ENCODE results near the gene GSTP1. TPM values are rescaled to one million over a fixed set of nuclear protein-coding genes. Genes with fewer than 3 reads are reported as not detected.

Gene GSTP1
- total and polyA plus RNA-seq, 4 donors: 371 to 782 (median 495) TPM

GRCh38 chr11:67627812-67628624 is 44.4 kb downstream of the GSTP1 start:
- no peak overlapping the region for H3K27ac ChIP-seq (ENCODE audit: low read depth in 1 of 2, low read length in 2 of 2)
- intact Hi-C loops (cut with DNase I): no loop called here
- no peak overlapping the region for H3K4me3 ChIP-seq (ENCODE audit: low read length in 2 of 2)
- DNase-seq (peak in 1 of 2 donors; percentile 70), ATAC-seq (ENCODE audit: low FRiP score) (no peak)
- 91 to 92% methylated on average over 15 of the region's 15 CpGs for WGBS, 2 donors
- no peaks in the 10 kb centered on the region for H3K4me1 ChIP-seq (ENCODE audit: control insufficient read depth in 1 of 2, insufficient read depth in 2 of 2, low read length in 2 of 2)
- H3K9me3 ChIP-seq (ENCODE audit: control insufficient read depth, low read length): no peaks in the 10 kb centered on the region
- no peaks in the 10 kb centered on the region for H3K36me3 ChIP-seq (ENCODE audit: control insufficient read depth in 1 of 2, insufficient read depth in 2 of 2, low read length in 1 of 2)
- H3K27me3 ChIP-seq (ENCODE audit: control insufficient read depth in 1 of 2, insufficient read depth in 2 of 2, low read length in 1 of 2): no peaks in the 10 kb centered on the region

- WGBS, 2 donors: 44 to 51% methylated on average over 22 to 25 of the region's 25 CpGs
- DNase-seq: peak in 1 of 2 donors; percentile 74
- no peak for ATAC-seq (ENCODE audit: low FRiP score)
- Histone ChIP-seq H3K27ac (ENCODE audit: low read depth in 1 of 2, low read length in 2 of 2) (no peak overlapping the region), H3K4me1 (ENCODE audit: control insufficient read depth in 1 of 2, insufficient read depth in 2 of 2, low read length in 2 of 2) (no peaks in the 10 kb centered on the region), H3K9me3 (ENCODE audit: control insufficient read depth, low read length) (no peaks in the 10 kb centered on the region), H3K4me3 (ENCODE audit: low read length in 2 of 2) (no peak overlapping the region), H3K36me3 (ENCODE audit: control insufficient read depth in 1 of 2, insufficient read depth in 2 of 2, low read length in 1 of 2) (no peaks in the 10 kb centered on the region), H3K27me3 (ENCODE audit: control insufficient read depth in 1 of 2, insufficient read depth in 2 of 2, low read length in 1 of 2) (no peaks in the 10 kb centered on the region)
- intact Hi-C loops (cut with DNase I): loop anchor here in 1 of 2 donors (1.0 kb wide), 1 partner anchor 29 kb away; no protein-coding TSS in a partner anchor
Measured at GRCh38 chr11:67628710-67629385, 45.2 kb downstream of the GSTP1 start.

- Histone ChIP-seq H3K4me3 (ENCODE audit: low read length in 2 of 2) (peak within 1 kb of the TSS; percentile 51 to 58), H3K4me1 (ENCODE audit: control insufficient read depth in 1 of 2, insufficient read depth in 2 of 2, low read length in 2 of 2) (no peaks in the 10 kb centered on the region), H3K9me3 (ENCODE audit: control insufficient read depth, low read length) (no peaks in the 10 kb centered on the region), H3K36me3 (ENCODE audit: control insufficient read depth in 1 of 2, insufficient read depth in 2 of 2, low read length in 1 of 2) (no peaks in the 10 kb centered on the region), H3K27me3 (ENCODE audit: control insufficient read depth in 1 of 2, insufficient read depth in 2 of 2, low read length in 1 of 2) (no peaks in the 10 kb centered on the region), H3K27ac (ENCODE audit: low read depth in 1 of 2, low read length in 2 of 2) (peak within 1 kb of the TSS in 1 of 2 donors; percentile 78)
- peak; percentile 89 to 96 for DNase-seq
- intact Hi-C loops (cut with DNase I): loop anchor here (1.0 to 2.0 kb wide), 2 partner anchors 29 kb away; no protein-coding TSS in a partner anchor
- ATAC-seq (ENCODE audit: low FRiP score): peak; percentile 82
- 0 to 1% methylated on average over 70 to 102 of the region's 102 CpGs for WGBS, 2 donors
Measured at GRCh38 chr11:67629386-67630227, 46.0 kb downstream of the GSTP1 start, which contains the start of gene NUDT8. Gene NUDT8, minus strand, starts transcription at chr11:67629937. Its CDS starts 26 bp downstream, at chr11:67629911.

GRCh38 chr11:67630228-67630942 is 46.8 kb downstream of the GSTP1 start:
- Histone ChIP-seq H3K4me3 (ENCODE audit: low read length in 2 of 2) (peak overlapping the region; percentile 29 to 51), H3K9me3 (ENCODE audit: control insufficient read depth, low read length) (no peaks in the 10 kb centered on the region), H3K27ac (ENCODE audit: low read depth in 1 of 2, low read length in 2 of 2) (peak overlapping the region in 1 of 2 donors; percentile 35), H3K4me1 (ENCODE audit: control insufficient read depth in 1 of 2, insufficient read depth in 2 of 2, low read length in 2 of 2) (no peaks in the 10 kb centered on the region), H3K27me3 (ENCODE audit: control insufficient read depth in 1 of 2, insufficient read depth in 2 of 2, low read length in 1 of 2) (no peaks in the 10 kb centered on the region), H3K36me3 (ENCODE audit: control insufficient read depth in 1 of 2, insufficient read depth in 2 of 2, low read length in 1 of 2) (no peaks in the 10 kb centered on the region)
- ATAC-seq (ENCODE audit: low FRiP score) (peak; percentile 95), DNase-seq (peak; percentile 99 to 100)
- WGBS, 2 donors: 0 to 1% methylated on average over 53 to 70 of the region's 70 CpGs
- intact Hi-C loops (cut with DNase I): loop anchor here in 1 of 2 donors (2.0 kb wide), 1 partner anchor 28 kb away; no protein-coding TSS in a partner anchor

GRCh38 chr11:67630943-67631331 is 47.3 kb downstream of the GSTP1 start:
- ATAC-seq (ENCODE audit: low FRiP score) (no peak), DNase-seq (peak in 1 of 2 donors; percentile 77)
- intact Hi-C loops (cut with DNase I): loop anchor here in 1 of 2 donors (2.0 kb wide), 1 partner anchor 28 kb away; no protein-coding TSS in a partner anchor
- Histone ChIP-seq H3K27me3 (ENCODE audit: control insufficient read depth in 1 of 2, insufficient read depth in 2 of 2, low read length in 1 of 2) (no peaks in the 10 kb centered on the region), H3K4me1 (ENCODE audit: control insufficient read depth in 1 of 2, insufficient read depth in 2 of 2, low read length in 2 of 2) (no peaks in the 10 kb centered on the region), H3K9me3 (ENCODE audit: control insufficient read depth, low read length) (no peaks in the 10 kb centered on the region), H3K4me3 (ENCODE audit: low read length in 2 of 2) (peak overlapping the region in 1 of 2 donors; percentile 29), H3K27ac (ENCODE audit: low read depth in 1 of 2, low read length in 2 of 2) (peak overlapping the region in 1 of 2 donors; percentile 35), H3K36me3 (ENCODE audit: control insufficient read depth in 1 of 2, insufficient read depth in 2 of 2, low read length in 1 of 2) (no peaks in the 10 kb centered on the region)
- 58 to 61% methylated on average over 16 of the region's 16 CpGs for WGBS, 2 donors

GRCh38 chr11:67631411-67631810 is 47.8 kb downstream of the GSTP1 start:
- intact Hi-C loops (cut with DNase I): loop anchor here in 1 of 2 donors (2.0 kb wide), 1 partner anchor 27 kb away; no protein-coding TSS in a partner anchor
- no peak overlapping the region for H3K4me3 ChIP-seq (ENCODE audit: low read length in 2 of 2)
- H3K27me3 ChIP-seq (ENCODE audit: control insufficient read depth in 1 of 2, insufficient read depth in 2 of 2, low read length in 1 of 2): no peaks in the 10 kb centered on the region
- H3K9me3 ChIP-seq (ENCODE audit: control insufficient read depth, low read length): no peaks in the 10 kb centered on the region
- H3K36me3 ChIP-seq (ENCODE audit: control insufficient read depth in 1 of 2, insufficient read depth in 2 of 2, low read length in 1 of 2): no peaks in the 10 kb centered on the region
- H3K4me1 ChIP-seq (ENCODE audit: control insufficient read depth in 1 of 2, insufficient read depth in 2 of 2, low read length in 2 of 2): no peaks in the 10 kb centered on the region
- no peak overlapping the region for H3K27ac ChIP-seq (ENCODE audit: low read depth in 1 of 2, low read length in 2 of 2)
- WGBS, 2 donors: 80 to 82% methylated on average over 7 of the region's 7 CpGs
- ATAC-seq (ENCODE audit: low FRiP score) (no peak), DNase-seq (peak; percentile 50 to 69)

- Histone ChIP-seq H3K4me3 (ENCODE audit: low read length in 2 of 2) (no peak overlapping the region), H3K4me1 (ENCODE audit: control insufficient read depth in 1 of 2, insufficient read depth in 2 of 2, low read length in 2 of 2) (no peaks in the 10 kb centered on the region), H3K27ac (ENCODE audit: low read depth in 1 of 2, low read length in 2 of 2) (no peak overlapping the region), H3K27me3 (ENCODE audit: control insufficient read depth in 1 of 2, insufficient read depth in 2 of 2, low read length in 1 of 2) (no peaks in the 10 kb centered on the region), H3K36me3 (ENCODE audit: control insufficient read depth in 1 of 2, insufficient read depth in 2 of 2, low read length in 1 of 2) (no peaks in the 10 kb centered on the region), H3K9me3 (ENCODE audit: control insufficient read depth, low read length) (no peaks in the 10 kb centered on the region)
- DNase-seq (no peak), ATAC-seq (ENCODE audit: low FRiP score) (no peak)
- intact Hi-C loops (cut with DNase I): loop anchor here in 1 of 2 donors (2.0 kb wide), 1 partner anchor 27 kb away; no protein-coding TSS in a partner anchor
- 96 to 100% methylated on average over 1 to 2 of the region's 2 CpGs for WGBS, 2 donors
Measured at GRCh38 chr11:67631853-67632174, 48.2 kb downstream of the GSTP1 start.
